Measurements from ENCODE around the gene STK25. TPM values are rescaled to one million over a fixed set of nuclear protein-coding genes. Genes with fewer than 3 reads are reported as not detected.
A peak's percentile ranks its signal among the peaks of the same experiment; 100 is the strongest.

Gene STK25
- total RNA-seq, 1 donor from 2014 or later, result 226 TPM

- H3K9me3 Mint-ChIP-seq (ENCODE audit: low read depth), result no peaks in the 10 kb centered on the region
- peaks cover 3% of the 10 kb centered on the region for H3K36me3 Mint-ChIP-seq (ENCODE audit: insufficient read depth)
- no peak for TF ChIP-seq CTCF (IDR thresholded peaks at IDR 0.05; ENCODE audit: unreplicated experiment)
- H3K4me3 Mint-ChIP-seq (ENCODE audit: low read depth), result no peak overlapping the region
- no peak for DNase-seq (ENCODE audit: low spot score, unreplicated experiment)
- H3K4me1 Mint-ChIP-seq (ENCODE audit: low read depth), result peaks cover 12% of the 10 kb centered on the region
- H3K27ac Mint-ChIP-seq, result no peak overlapping the region
- peaks cover 4% of the 10 kb centered on the region for H3K27me3 Mint-ChIP-seq
Measured at GRCh38 chr2:241505781-241506201, 2.6 kb downstream of the STK25 start.

DNA sequence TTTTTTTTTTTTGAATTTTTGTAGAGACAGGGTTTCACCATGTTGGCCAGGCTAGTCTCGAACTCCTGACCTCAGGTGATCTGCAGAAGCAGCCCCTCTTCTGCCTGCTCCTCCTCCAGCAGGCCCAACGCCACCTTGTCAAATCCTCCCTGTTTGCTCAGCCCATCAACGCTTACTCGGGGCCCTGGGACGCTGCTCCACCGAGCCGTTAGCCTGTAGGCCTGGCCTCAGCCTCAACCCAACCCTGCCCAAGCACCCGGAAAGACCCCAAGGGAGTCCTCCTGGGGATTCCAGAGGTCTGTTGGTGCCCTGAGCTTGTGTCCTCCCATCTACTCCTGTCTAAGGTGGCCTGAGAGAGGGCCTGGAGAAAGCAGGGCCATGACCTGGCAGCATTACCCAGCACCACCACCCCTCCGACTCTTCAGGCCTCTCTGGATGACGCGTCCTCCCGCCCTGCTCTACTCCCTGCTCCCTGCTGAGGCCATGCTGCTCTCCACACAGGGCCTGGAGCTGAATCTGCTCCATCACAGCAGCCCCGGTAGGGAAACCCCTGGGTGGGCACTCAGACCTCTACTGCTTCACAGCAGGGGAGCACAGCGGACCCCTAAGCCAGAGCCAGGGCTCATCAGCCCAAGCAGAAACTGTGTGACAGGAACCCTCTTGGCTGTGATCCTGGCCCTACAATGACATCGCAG, 3.2 kb downstream of the STK25 start:
- Mint-ChIP-seq H3K9me3 (ENCODE audit: low read depth) (no peaks in the 10 kb centered on the region), H3K36me3 (ENCODE audit: insufficient read depth) (peaks cover 3% of the 10 kb centered on the region), H3K4me3 (ENCODE audit: low read depth) (no peak overlapping the region), H3K27me3 (peaks cover 4% of the 10 kb centered on the region), H3K4me1 (ENCODE audit: low read depth) (peaks cover 12% of the 10 kb centered on the region), H3K27ac (peak overlapping the region; percentile 71)
- TF ChIP-seq CTCF (IDR thresholded peaks at IDR 0.05; ENCODE audit: unreplicated experiment), result no peak
- DNase-seq (ENCODE audit: low spot score, unreplicated experiment), result no peak

GRCh38 chr2:241503776-241504392, 4.5 kb downstream of the STK25 start:
- Mint-ChIP-seq H3K36me3 (ENCODE audit: insufficient read depth) (peaks cover 3% of the 10 kb centered on the region), H3K27ac (no peak overlapping the region), H3K4me1 (ENCODE audit: low read depth) (peaks cover 7% of the 10 kb centered on the region), H3K27me3 (no peaks in the 10 kb centered on the region), H3K4me3 (ENCODE audit: low read depth) (no peak overlapping the region), H3K9me3 (ENCODE audit: low read depth) (no peaks in the 10 kb centered on the region)
- TF ChIP-seq CTCF (IDR thresholded peaks at IDR 0.05; ENCODE audit: unreplicated experiment), result no peak
- no peak for DNase-seq (ENCODE audit: low spot score, unreplicated experiment)

DNA sequence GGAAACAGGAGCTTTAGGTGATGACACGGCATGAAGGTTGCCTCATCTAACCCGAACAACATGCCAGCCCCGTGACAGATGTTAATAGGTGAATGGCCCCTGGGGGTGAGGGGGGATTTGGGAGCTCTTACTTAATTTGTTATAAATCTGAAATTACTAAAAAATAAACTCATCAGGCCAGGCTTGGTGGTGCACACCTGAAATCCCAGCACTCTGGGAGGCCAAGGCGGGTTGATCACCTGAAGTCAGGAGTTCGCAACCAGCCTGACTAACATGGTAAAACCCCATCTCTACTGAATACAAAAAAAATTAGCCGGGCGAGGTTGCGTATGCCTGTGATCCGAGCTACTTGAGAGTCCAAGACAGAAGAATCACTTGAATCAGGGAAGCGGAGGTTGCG, 6.1 kb downstream of the STK25 start:
- Mint-ChIP-seq H3K36me3 (ENCODE audit: insufficient read depth) (peaks cover 3% of the 10 kb centered on the region), H3K27me3 (no peaks in the 10 kb centered on the region), H3K4me1 (ENCODE audit: low read depth) (peaks cover 6% of the 10 kb centered on the region), H3K27ac (no peak overlapping the region), H3K4me3 (ENCODE audit: low read depth) (no peak overlapping the region), H3K9me3 (ENCODE audit: low read depth) (no peaks in the 10 kb centered on the region)
- DNase-seq (ENCODE audit: low spot score, unreplicated experiment), result no peak
- no peak for TF ChIP-seq CTCF (IDR thresholded peaks at IDR 0.05; ENCODE audit: unreplicated experiment)

DNA sequence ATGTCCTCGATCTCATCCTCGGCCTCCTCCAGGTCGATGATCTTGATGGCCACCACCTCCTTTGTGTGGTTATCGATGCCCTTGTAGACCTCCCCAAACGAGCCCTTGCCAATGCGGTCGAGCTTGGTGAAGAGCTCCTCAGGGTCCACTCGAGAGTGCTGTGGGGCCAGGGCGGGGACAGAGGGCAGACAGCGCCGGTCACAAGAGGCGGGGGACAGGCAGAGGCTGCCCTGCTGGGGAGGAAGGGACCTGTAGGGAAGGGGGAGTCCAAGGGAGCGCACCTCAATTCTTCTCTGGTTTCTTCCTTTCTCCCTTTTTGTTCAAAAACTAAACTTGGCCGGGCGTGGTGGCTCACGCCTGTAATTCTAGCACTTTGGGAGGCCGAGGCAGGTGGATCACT, 6.8 kb downstream of the STK25 start:
- Mint-ChIP-seq H3K9me3 (ENCODE audit: low read depth) (no peaks in the 10 kb centered on the region), H3K36me3 (ENCODE audit: insufficient read depth) (peaks cover 3% of the 10 kb centered on the region), H3K4me3 (ENCODE audit: low read depth) (no peak overlapping the region), H3K4me1 (ENCODE audit: low read depth) (no peaks in the 10 kb centered on the region), H3K27me3 (no peaks in the 10 kb centered on the region), H3K27ac (no peak overlapping the region)
- DNase-seq (ENCODE audit: low spot score, unreplicated experiment), result no peak
- TF ChIP-seq CTCF (IDR thresholded peaks at IDR 0.05; ENCODE audit: unreplicated experiment), result no peak
